ENCODE data around the gene PTK7.

The PTK7 gene

GRCh38 chr6:43172104-43173007, 96.2 kb downstream of the PTK7 start:
- Histone ChIP-seq H3K36me3 (ENCODE audit: control insufficient read depth, insufficient read depth, low read length) (peaks cover 12% of the 10 kb centered on the region; the same call in 1 of the 2 replicates), H3K9me3 (ENCODE audit: control insufficient read depth, insufficient read depth, low read length) (no peaks in the 10 kb centered on the region), H3K4me1 (ENCODE audit: control insufficient read depth, insufficient read depth, low read length) (peaks cover 4% of the 10 kb centered on the region), H3K27ac (ENCODE audit: low read length) (no peak overlapping the region), H3K4me3 (ENCODE audit: low read length) (peak overlapping the region; percentile 96), H3K27me3 (ENCODE audit: control insufficient read depth, insufficient read depth, low read length) (no peaks in the 10 kb centered on the region)
- no CpG with 5 or more reads among the region's 46 CpGs for WGBS (ENCODE audit: insufficient coverage, insufficient read length)
- DNase-seq (ENCODE audit: low read depth, low spot score), result no peak

GRCh38 chr6:43173591-43174262, 97.6 kb downstream of the PTK7 start:
- Histone ChIP-seq H3K9me3 (ENCODE audit: control insufficient read depth, insufficient read depth, low read length) (no peaks in the 10 kb centered on the region), H3K27ac (ENCODE audit: low read length) (no peak overlapping the region), H3K4me3 (ENCODE audit: low read length) (no peak overlapping the region; the same call in 1 of the 2 replicates), H3K36me3 (ENCODE audit: control insufficient read depth, insufficient read depth, low read length) (peaks cover 20% of the 10 kb centered on the region), H3K4me1 (ENCODE audit: control insufficient read depth, insufficient read depth, low read length) (peaks cover 4% of the 10 kb centered on the region), H3K27me3 (ENCODE audit: control insufficient read depth, insufficient read depth, low read length) (no peaks in the 10 kb centered on the region)
- no CpG with 5 or more reads among the region's 11 CpGs for WGBS (ENCODE audit: insufficient coverage, insufficient read length)
- DNase-seq (ENCODE audit: low read depth, low spot score), result no peak

GRCh38 chr6:43174263-43175112, 98.4 kb downstream of the PTK7 start:
- Histone ChIP-seq H3K4me1 (ENCODE audit: control insufficient read depth, insufficient read depth, low read length) (peaks cover 4% of the 10 kb centered on the region), H3K4me3 (ENCODE audit: low read length) (peak overlapping the region; percentile 32; the same call in 1 of the 2 replicates), H3K27ac (ENCODE audit: low read length) (no peak overlapping the region), H3K36me3 (ENCODE audit: control insufficient read depth, insufficient read depth, low read length) (peaks cover 27% of the 10 kb centered on the region), H3K27me3 (ENCODE audit: control insufficient read depth, insufficient read depth, low read length) (no peaks in the 10 kb centered on the region), H3K9me3 (ENCODE audit: control insufficient read depth, insufficient read depth, low read length) (no peaks in the 10 kb centered on the region)
- WGBS (ENCODE audit: insufficient coverage, insufficient read length), result no CpG with 5 or more reads among the region's 32 CpGs
- peak; percentile 88 for DNase-seq (ENCODE audit: low read depth, low spot score)

GRCh38 chr6:43175676-43176422, 99.7 kb downstream of the PTK7 start:
- no peaks in the 10 kb centered on the region for H3K9me3 ChIP-seq (ENCODE audit: control insufficient read depth, insufficient read depth, low read length)
- H3K27ac ChIP-seq (ENCODE audit: low read length), result no peak overlapping the region
- peaks cover 6% of the 10 kb centered on the region for H3K4me1 ChIP-seq (ENCODE audit: control insufficient read depth, insufficient read depth, low read length)
- no peaks in the 10 kb centered on the region for H3K27me3 ChIP-seq (ENCODE audit: control insufficient read depth, insufficient read depth, low read length)
- no CpG with 5 or more reads among the region's 11 CpGs for WGBS (ENCODE audit: insufficient coverage, insufficient read length)
- peaks cover 29% of the 10 kb centered on the region for H3K36me3 ChIP-seq (ENCODE audit: control insufficient read depth, insufficient read depth, low read length)
- DNase-seq (ENCODE audit: low read depth, low spot score), result no peak
- H3K4me3 ChIP-seq (ENCODE audit: low read length), result no peak overlapping the region

- no CpG with 5 or more reads among the region's 6 CpGs for WGBS (ENCODE audit: insufficient coverage, insufficient read length)
- no peak for DNase-seq (ENCODE audit: low read depth, low spot score)
- H3K4me3 ChIP-seq (ENCODE audit: low read length), result no peak overlapping the region
- H3K4me1 ChIP-seq (ENCODE audit: control insufficient read depth, insufficient read depth, low read length), result peaks cover 8% of the 10 kb centered on the region
- H3K27me3 ChIP-seq (ENCODE audit: control insufficient read depth, insufficient read depth, low read length), result no peaks in the 10 kb centered on the region
- H3K9me3 ChIP-seq (ENCODE audit: control insufficient read depth, insufficient read depth, low read length), result no peaks in the 10 kb centered on the region
- H3K36me3 ChIP-seq (ENCODE audit: control insufficient read depth, insufficient read depth, low read length), result peaks cover 29% of the 10 kb centered on the region
- H3K27ac ChIP-seq (ENCODE audit: low read length), result no peak overlapping the region
Measured at GRCh38 chr6:43176423-43176786, 100.3 kb downstream of the PTK7 start.

- H3K4me3 ChIP-seq (ENCODE audit: low read length), result no peak overlapping the region
- H3K4me1 ChIP-seq (ENCODE audit: control insufficient read depth, insufficient read depth, low read length), result peaks cover 8% of the 10 kb centered on the region
- H3K27me3 ChIP-seq (ENCODE audit: control insufficient read depth, insufficient read depth, low read length), result no peaks in the 10 kb centered on the region
- DNase-seq (ENCODE audit: low read depth, low spot score), result no peak
- no peak overlapping the region for H3K27ac ChIP-seq (ENCODE audit: low read length)
- no peaks in the 10 kb centered on the region for H3K9me3 ChIP-seq (ENCODE audit: control insufficient read depth, insufficient read depth, low read length)
- peaks cover 29% of the 10 kb centered on the region for H3K36me3 ChIP-seq (ENCODE audit: control insufficient read depth, insufficient read depth, low read length)
- WGBS (ENCODE audit: insufficient coverage, insufficient read length), result no CpG with 5 or more reads among the region's 12 CpGs
Measured at GRCh38 chr6:43178150-43178549, 102.0 kb downstream of the PTK7 start.

- peaks cover 4% of the 10 kb centered on the region; the same call in 1 of the 2 replicates for H3K4me1 ChIP-seq (ENCODE audit: control insufficient read depth, insufficient read depth, low read length)
- no peaks in the 10 kb centered on the region for H3K27me3 ChIP-seq (ENCODE audit: control insufficient read depth, insufficient read depth, low read length)
- no CpG with 5 or more reads among the region's 20 CpGs for WGBS (ENCODE audit: insufficient coverage, insufficient read length)
- no peak for DNase-seq (ENCODE audit: low read depth, low spot score)
- peaks cover 29% of the 10 kb centered on the region for H3K36me3 ChIP-seq (ENCODE audit: control insufficient read depth, insufficient read depth, low read length)
- H3K9me3 ChIP-seq (ENCODE audit: control insufficient read depth, insufficient read depth, low read length), result no peaks in the 10 kb centered on the region
- H3K27ac ChIP-seq (ENCODE audit: low read length), result no peak overlapping the region
- no peak overlapping the region for H3K4me3 ChIP-seq (ENCODE audit: low read length)
Measured at GRCh38 chr6:43178951-43179830, 103.1 kb downstream of the PTK7 start.

- H3K27me3 ChIP-seq (ENCODE audit: control insufficient read depth, insufficient read depth, low read length), result no peaks in the 10 kb centered on the region
- H3K4me1 ChIP-seq (ENCODE audit: control insufficient read depth, insufficient read depth, low read length), result peaks cover 4% of the 10 kb centered on the region; the same call in 1 of the 2 replicates
- H3K27ac ChIP-seq (ENCODE audit: low read length), result no peak overlapping the region
- no peaks in the 10 kb centered on the region for H3K9me3 ChIP-seq (ENCODE audit: control insufficient read depth, insufficient read depth, low read length)
- peaks cover 31% of the 10 kb centered on the region for H3K36me3 ChIP-seq (ENCODE audit: control insufficient read depth, insufficient read depth, low read length)
- no CpG with 5 or more reads among the region's 7 CpGs for WGBS (ENCODE audit: insufficient coverage, insufficient read length)
- DNase-seq (ENCODE audit: low read depth, low spot score), result no peak
- H3K4me3 ChIP-seq (ENCODE audit: low read length), result no peak overlapping the region
Measured at GRCh38 chr6:43180058-43180457, 103.9 kb downstream of the PTK7 start.

GRCh38 chr6:43180985-43181384, 104.9 kb downstream of the PTK7 start:
- DNase-seq (ENCODE audit: low read depth, low spot score), result no peak

More at GRCh38 chr6:43180985-43181384, 104.9 kb downstream of the PTK7 start:
- no peaks in the 10 kb centered on the region for H3K27me3 ChIP-seq (ENCODE audit: control insufficient read depth, insufficient read depth, low read length)
- peaks cover 4% of the 10 kb centered on the region; the same call in 1 of the 2 replicates for H3K4me1 ChIP-seq (ENCODE audit: control insufficient read depth, insufficient read depth, low read length)
- H3K9me3 ChIP-seq (ENCODE audit: control insufficient read depth, insufficient read depth, low read length), result no peaks in the 10 kb centered on the region
- H3K27ac ChIP-seq (ENCODE audit: low read length), result no peak overlapping the region
- H3K36me3 ChIP-seq (ENCODE audit: control insufficient read depth, insufficient read depth, low read length), result peaks cover 25% of the 10 kb centered on the region
- WGBS (ENCODE audit: insufficient coverage, insufficient read length), result no CpG with 5 or more reads among the region's 5 CpGs
- H3K4me3 ChIP-seq (ENCODE audit: low read length), result no peak overlapping the region
